ENCODE results near the gene GSTM5.
"Not testable (repeated sequence)": the region's sequence is repeated elsewhere in the genome, so short reads cannot be mapped to it uniquely, and the experiment has no call there.

Gene GSTM5

GRCh38 chr1:109761227-109762038 lies 49.4 kb downstream of the GSTM5 start:
- DNase-seq, result no peak

GRCh38 chr1:109762039-109762585 lies 50.1 kb downstream of the GSTM5 start:
- DNase-seq, result no peak

- no peak for DNase-seq
Measured at GRCh38 chr1:109762821-109763645, 51.0 kb downstream of the GSTM5 start.

GRCh38 chr1:109763646-109764415 lies 51.8 kb downstream of the GSTM5 start, which contains the start of gene EPS8L3:
TSS of gene EPS8L3 (minus strand) at chr1:109763923. CDS start at chr1:109761749, 2,174 bp downstream.
- no peak for DNase-seq

DNA sequence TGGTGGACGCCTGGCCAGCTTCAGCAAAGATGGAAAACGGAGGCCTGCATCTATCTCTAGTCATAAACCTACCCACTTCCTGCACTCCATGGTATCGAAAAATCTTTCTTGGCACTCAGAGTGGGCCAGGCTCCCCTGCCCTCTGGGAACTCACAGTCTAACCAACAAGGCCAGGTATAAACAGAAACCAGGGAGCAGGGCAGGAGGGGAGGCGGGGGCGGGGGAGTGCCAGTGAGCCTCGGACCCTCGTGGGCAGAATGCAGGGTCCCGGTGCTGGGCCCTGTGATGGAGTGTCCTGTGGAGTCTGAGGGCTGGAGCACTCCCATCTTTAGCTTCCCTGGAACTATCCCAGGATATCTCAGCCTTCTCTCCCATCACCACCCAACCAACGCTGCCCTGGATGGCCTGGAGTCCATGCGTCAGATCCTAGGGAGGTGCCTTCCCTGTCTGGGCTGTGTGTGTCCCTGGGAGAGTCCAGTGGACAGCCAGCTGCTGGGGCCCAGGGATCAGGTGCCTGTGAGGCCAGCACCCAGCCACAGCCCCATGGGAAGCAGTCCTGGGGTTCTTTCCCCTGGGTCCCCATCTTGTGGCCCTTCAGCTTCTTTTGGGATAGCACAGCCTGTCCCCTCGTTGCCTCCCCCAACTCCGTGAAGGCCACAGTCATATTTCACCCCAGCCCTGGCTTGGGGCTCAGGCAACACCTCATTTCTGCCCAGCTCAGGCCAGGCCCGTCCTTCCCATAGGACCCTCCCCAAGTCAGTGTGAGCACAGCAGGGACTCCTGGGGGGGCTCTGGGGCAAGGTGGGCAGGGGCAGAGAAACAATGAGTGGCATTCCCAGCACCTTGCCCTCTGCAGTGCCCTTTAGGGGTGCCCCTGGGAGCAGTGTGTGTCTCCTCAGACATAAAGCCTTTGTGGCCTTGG lies 52.8 kb downstream of the GSTM5 start:
- no peak for DNase-seq

DNA sequence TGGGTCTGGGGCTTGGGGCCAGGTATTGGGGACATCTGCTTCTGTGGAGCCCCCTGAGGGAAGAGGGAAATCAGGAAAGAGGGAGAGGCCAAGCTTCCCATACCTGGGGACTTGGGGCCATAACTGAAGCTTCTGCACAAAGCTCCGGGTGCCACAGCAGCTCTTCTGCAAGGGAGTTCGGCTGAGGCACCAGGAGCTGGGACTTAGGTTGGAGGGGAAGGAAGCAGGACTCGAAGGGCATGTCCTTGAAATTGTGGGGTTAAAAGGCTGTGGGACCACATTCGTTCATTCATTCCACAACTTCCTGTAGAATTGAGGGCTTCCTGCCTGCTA lies 53.4 kb downstream of the GSTM5 start:
- no peak for DNase-seq

GRCh38 chr1:109765896-109766615 lies 54.0 kb downstream of the GSTM5 start:
- no peak for DNase-seq

DNA sequence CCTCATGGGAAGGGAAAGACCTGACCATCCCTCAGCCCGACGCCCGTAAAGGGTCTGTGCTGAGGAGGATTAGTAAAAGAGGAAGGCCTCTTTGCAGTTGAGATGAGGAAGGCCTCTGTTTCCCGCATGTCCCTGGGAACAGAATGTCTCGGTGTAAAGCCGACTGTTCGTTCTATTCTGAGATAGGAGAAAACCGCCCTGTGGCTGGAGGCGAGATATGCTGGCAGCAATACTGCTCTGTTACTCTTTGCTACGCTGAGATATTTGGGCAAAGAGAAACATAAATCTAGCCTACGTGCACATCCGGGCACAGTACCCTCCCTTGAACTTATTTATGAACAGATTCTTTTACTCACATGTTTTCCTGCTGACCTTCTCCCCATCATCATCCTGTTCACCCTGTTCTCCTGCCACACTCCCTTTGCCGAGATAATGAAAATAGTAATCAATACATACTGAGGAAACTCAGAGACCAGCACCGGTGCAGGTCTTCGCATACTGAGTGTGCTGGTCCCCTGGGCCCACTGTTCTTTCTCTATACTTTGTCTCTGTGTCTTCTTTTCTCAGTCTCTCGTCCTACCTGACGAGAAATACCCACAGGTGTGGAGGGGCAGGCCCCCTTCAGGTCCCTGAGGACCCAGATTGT lies 55.1 kb downstream of the GSTM5 start:
- not testable (repeated sequence) for DNase-seq
